Ovary (tissue), 9 donors: ENCODE data around the gene CDCA4. TPM values are rescaled to one million over a fixed set of nuclear protein-coding genes. Genes with fewer than 3 reads are reported as not detected.

Source experiments
- DNase-seq, 5 donors: peaks; one replicate each; pipeline ENCODE4 v3.0.0-alpha.2; 2019 to 2020
- H3K27ac ChIP-seq, 2 donors: fragments of 200-600 bp; one replicate each; pipeline versions ENCODE4 v1.5.1 to v1.8.0; 2019 to 2022
- H3K27me3 ChIP-seq: fragments of 200-600 bp; one replicate; pipeline ENCODE4 v1.8.0; 2022
- H3K36me3 ChIP-seq: fragments of 200-600 bp; sonication (generic); one replicate; pipeline ENCODE4 v1.5.1; 2019
- H3K4me1 ChIP-seq: one replicate; pipeline ENCODE4 v1.8.1; 2013; ENCODE audit warnings: mild to moderate bottlenecking, moderate library complexity; ENCODE audit not compliant: insufficient read depth
- H3K4me3 ChIP-seq: fragments of 200-600 bp; sonication (generic); one replicate; pipeline ENCODE4 v1.5.1; 2017
- H3K9me3 ChIP-seq, 2 donors: fragments of 200-600 bp in 1 of 2; sonication (generic) in 1 of 2; one replicate each; pipeline versions ENCODE4 v1.5.1 to v1.8.1; 2013 to 2019; ENCODE audit warnings: mild to moderate bottlenecking in 1 of 2, moderate library complexity in 1 of 2
- CTCF ChIP-seq, 3 donors: fragments of 450-650 bp in 2 of 3; fragments of 200-600 bp in 1 of 3; IDR thresholded peaks; one replicate each; pipeline versions ENCODE4 v1.5.1 to v1.8.0; 2016 to 2022; ENCODE audit warnings: antibody characterized with exemption in 3 of 3, mild to moderate bottlenecking in 1 of 3
- EP300 ChIP-seq: sonication (generic); formaldehyde crosslinking; IDR thresholded peaks from one replicate; pipeline ENCODE4 v1.6.1; 2017; ENCODE audit warnings: antibody characterized with exemption
- POLR2A ChIP-seq: fragments of 450-650 bp; IDR thresholded peaks from one replicate; pipeline ENCODE4 v1.6.1; 2017; ENCODE audit warnings: antibody characterized with exemption, mild to moderate bottlenecking, moderate library complexity
- WGBS, 3 donors: extraction: QIAGEN DNeasy Blood & Tissue Kit in 1 of 3; methylation state at CpG; one replicate each; pipeline versions ENCODE4 v1.1.5 to v1.1.7; 2013 to 2017; 5-methylcytosine and 5-hydroxymethylcytosine counted together
- intact Hi-C, 4 donors: fragments of 100-400 bp; cut with DNase I; formaldehyde crosslinking; loops; one replicate each; pipeline versions ENCODE4 v1.11.0 to v1.15.1; 2022 to 2023
- polyA plus RNA-seq, 2 donors: library from polyadenylated mRNA; stranded (reverse); fragments of 200-250 nt in 1 of 2; fragments of 350-450 nt in 1 of 2; fragmentation: Illumina TruSeq in 1 of 2; extraction: RNeasy Lipid Tissue Mini Kit (QIAGEN cat#74804) in 1 of 2; gene quantifications; one replicate each; pipeline ENCODE4 v1.2.3, GENCODE V29; 2013 to 2014
- total RNA-seq, 7 donors: library from RNA; depleted of rRNA in 2 of 7; stranded (reverse); fragments of >200 nt in 2 of 7; fragmentation: NEBNext Ultra II Directional in 3 of 7; extraction: Animal tissue kit (Norgen Biotek cat#: 25700) in 3 of 7; gene quantifications; one replicate each; pipeline versions ENCODE4 v1.1.0 to v1.2.4, GENCODE V29; 2016 to 2023
- donor health status: DM: no; HTN: no; CAD: no; lungs with moderate emphysema.
- donor health status: DM: no; HTN: no; CAD: no.
- donor health status: Bipolar disorder and iron deficiency.
- donor health status: DM: yes; HTN: yes; CAD: no.
- donor health status: DM: no; HTN: no; CAD: no.
- donor health status: DM: yes; HTN: yes; CAD: no.

The CDCA4 gene
- total and polyA plus RNA-seq, 9 donors: 2.9 to 9.4 (median 7.4) TPM

- Histone ChIP-seq H3K36me3 (no peaks in the 10 kb centered on the region), H3K9me3 (no peaks in the 10 kb centered on the region), H3K27me3 (no peaks in the 10 kb centered on the region), H3K27ac (no peak overlapping the region), H3K4me3 (no peak overlapping the region), H3K4me1 (peaks cover under 1% of the 10 kb centered on the region)
- no peak for DNase-seq
- TF ChIP-seq EP300 (no peak), POLR2A (no peak), CTCF (IDR thresholded peaks at IDR 0.05) (no peak)
- 81 to 84% (median 82%) methylated on average over 9 of the region's 9 CpGs for WGBS, 3 donors
- intact Hi-C loops: no loop called here
These were observed 6.9 kb downstream of the CDCA4 start for GRCh38 chr14:105014032-105014431.

GRCh38 chr14:105013150-105013785 is 7.6 kb downstream of the CDCA4 start:
- 54 to 56% (median 55%) methylated on average over 8 of the region's 8 CpGs for WGBS, 3 donors

GRCh38 chr14:105012171-105012985 is 8.5 kb downstream of the CDCA4 start:
- Histone ChIP-seq H3K9me3 (no peaks in the 10 kb centered on the region), H3K4me1 (no peaks in the 10 kb centered on the region), H3K36me3 (no peaks in the 10 kb centered on the region), H3K27ac (no peak overlapping the region), H3K4me3 (no peak overlapping the region), H3K27me3 (no peaks in the 10 kb centered on the region)
- intact Hi-C loops: no loop called here
- no peak for DNase-seq
- WGBS, 3 donors: 76 to 81% (median 77%) methylated on average over 23 of the region's 23 CpGs
- TF ChIP-seq CTCF (IDR thresholded peaks at IDR 0.05) (no peak), EP300 (no peak), POLR2A (no peak)

More at GRCh38 chr14:105013150-105013785, 7.6 kb downstream of the CDCA4 start:
- Histone ChIP-seq H3K9me3 (no peaks in the 10 kb centered on the region), H3K4me1 (no peaks in the 10 kb centered on the region), H3K4me3 (no peak overlapping the region), H3K27ac (no peak overlapping the region), H3K27me3 (no peaks in the 10 kb centered on the region), H3K36me3 (no peaks in the 10 kb centered on the region)
- DNase-seq: no peak
- TF ChIP-seq CTCF (IDR thresholded peaks at IDR 0.05) (no peak), EP300 (no peak), POLR2A (no peak)
- intact Hi-C loops: no loop called here

GRCh38 chr14:105011312-105011990 is 9.4 kb downstream of the CDCA4 start:
- no peaks in the 10 kb centered on the region for H3K4me1 ChIP-seq
- no peak for TF ChIP-seq POLR2A
- no peak for TF ChIP-seq EP300
- 84 to 88% (median 85%) methylated on average over 29 of the region's 29 CpGs for WGBS, 3 donors
- H3K27ac ChIP-seq: no peak overlapping the region
- no peak overlapping the region for H3K4me3 ChIP-seq
- intact Hi-C loops: no loop called here
- H3K27me3 ChIP-seq: no peaks in the 10 kb centered on the region
- H3K36me3 ChIP-seq: no peaks in the 10 kb centered on the region
- DNase-seq: no peak
- H3K9me3 ChIP-seq: no peaks in the 10 kb centered on the region
